GM19023 (cell line): ENCODE results near the gene ZDHHC8.

Experiments used
- ATAC-seq: cut with Tn5 transposase; IDR thresholded peaks from one replicate; pipeline ENCODE4 v1.9.1; 2021; ENCODE audit warnings: mild to moderate bottlenecking, moderate library complexity; ENCODE audit not compliant: unreplicated experiment

ZDHHC8 gene

GRCh38 chr22:20192293-20192971, 60.8 kb downstream of the ZDHHC8 start:
- ATAC-seq, result no peak

GRCh38 chr22:20192972-20193760, 61.6 kb downstream of the ZDHHC8 start:
- ATAC-seq, result no peak

- ATAC-seq, result no peak
These were observed 62.3 kb downstream of the ZDHHC8 start for GRCh38 chr22:20193761-20194494.

- ATAC-seq, result no peak
These were observed 63.3 kb downstream of the ZDHHC8 start for GRCh38 chr22:20194681-20195593.

- ATAC-seq, result no peak
These were observed 64.7 kb downstream of the ZDHHC8 start for GRCh38 chr22:20196094-20196842.
